ENCODE results near the gene OR4K1. TPM values are rescaled to one million over a fixed set of nuclear protein-coding genes. Genes with fewer than 3 reads are reported as not detected.
A peak's percentile ranks its signal among the peaks of the same experiment; 100 is the strongest.

Gene OR4K1
- total RNA-seq, 5 donors from 2014 or later (not counting 1 experiment from before 2014, with no cell fraction given): not detected

DNA sequence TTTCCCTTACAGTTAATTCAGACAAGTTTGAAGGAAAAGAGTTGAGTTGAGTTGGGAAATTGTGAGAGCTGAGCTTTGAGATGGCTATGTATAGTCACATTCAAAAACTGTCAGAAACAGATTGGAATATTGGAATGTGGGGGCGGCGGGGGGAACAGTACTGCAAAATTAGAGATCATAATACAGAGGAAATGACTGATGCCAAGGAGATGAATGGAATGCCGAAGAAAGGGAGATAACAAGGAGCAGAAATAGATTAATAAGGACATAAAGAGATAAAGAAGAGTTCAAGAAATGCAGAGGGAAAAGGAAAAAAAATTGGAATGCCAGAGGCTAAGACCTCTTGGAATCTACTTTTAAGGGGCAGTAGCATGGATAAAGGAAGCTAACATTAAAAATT lies 13.5 kb upstream of the OR4K1 start:
- no peaks in the 10 kb centered on the region for H3K4me1 ChIP-seq (ENCODE audit: control insufficient read depth in 1 of 2, extremely low read depth in 1 of 2, insufficient read depth in 2 of 2, low read length in 2 of 2)
- no peaks in the 10 kb centered on the region for H3K36me3 ChIP-seq (ENCODE audit: control insufficient read depth in 2 of 2, extremely low read depth in 1 of 2, insufficient read depth in 1 of 2, low read length in 1 of 2)
- DNase-seq: no peak
- 60% methylated on average over 3 of the region's 3 CpGs for WGBS (ENCODE audit: insufficient coverage)
- no peak overlapping the region for H3K4me3 Mint-ChIP-seq
- CTCF ChIA-PET: no interaction called here
- POLR2A ChIA-PET: no interaction called here
- H3K27ac Mint-ChIP-seq: no peak overlapping the region
- no peaks in the 10 kb centered on the region for H3K9me3 ChIP-seq
- peaks cover 0 to 7% (median 0%) of the 10 kb centered on the region in 3 donors for H3K9me3 Mint-ChIP-seq
- no peaks in the 10 kb centered on the region for H3K27me3 ChIP-seq (replicated peaks in 1 of 2; ENCODE audit: control insufficient read depth in 2 of 2, extremely low read depth in 1 of 2, insufficient read depth in 2 of 2, low read length in 1 of 2)
- no peak overlapping the region for H3K27ac ChIP-seq (ENCODE audit: low read length)
- no peaks in the 10 kb centered on the region for H3K4me1 Mint-ChIP-seq
- peaks cover 0 to 3% of the 10 kb centered on the region in 2 donors for H3K27me3 Mint-ChIP-seq
- no peak for ATAC-seq (replicated peaks in 1 of 4)
- H3K4me3 ChIP-seq (ENCODE audit: control insufficient read depth in 1 of 2, extremely low read depth in 1 of 2, low read length in 1 of 2): no peak overlapping the region
- H3K36me3 Mint-ChIP-seq: no peaks in the 10 kb centered on the region

DNA sequence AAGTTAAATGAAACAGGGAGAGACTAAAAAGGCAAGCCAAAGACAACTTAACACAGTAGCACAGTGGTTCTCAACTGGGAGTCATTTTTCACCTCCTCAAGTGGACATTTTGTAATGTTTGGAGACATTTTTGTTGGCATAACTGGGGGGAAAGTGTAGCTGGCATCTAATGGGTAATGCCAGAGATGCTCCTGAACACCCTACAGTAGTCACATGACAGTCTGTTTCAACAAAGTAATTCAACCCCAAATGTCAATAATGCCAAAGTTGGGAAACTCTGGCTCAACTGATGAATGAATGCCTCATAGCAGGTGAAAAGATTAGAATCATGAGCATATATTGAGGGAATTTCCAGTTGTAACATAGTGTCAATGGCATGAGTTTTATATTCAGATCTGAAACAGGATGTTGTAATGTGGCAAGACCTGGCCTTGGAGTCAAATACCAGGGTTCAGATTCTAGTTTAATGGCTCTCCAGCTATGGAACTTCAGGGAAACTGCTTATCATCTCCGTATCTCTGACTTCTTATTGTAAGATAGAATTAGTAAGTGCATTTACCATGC lies 12.7 kb upstream of the OR4K1 start:
- H3K27me3 Mint-ChIP-seq: peaks cover 0 to 2% of the 10 kb centered on the region in 2 donors
- no peak overlapping the region for H3K4me3 ChIP-seq (ENCODE audit: control insufficient read depth in 1 of 2, extremely low read depth in 1 of 2, low read length in 1 of 2)
- no peak overlapping the region for H3K27ac Mint-ChIP-seq
- no CpG with 5 or more reads among the region's 1 CpG for WGBS (ENCODE audit: insufficient coverage)
- H3K36me3 Mint-ChIP-seq: no peaks in the 10 kb centered on the region
- no peaks in the 10 kb centered on the region for H3K9me3 ChIP-seq
- H3K36me3 ChIP-seq (ENCODE audit: control insufficient read depth in 2 of 2, extremely low read depth in 1 of 2, insufficient read depth in 1 of 2, low read length in 1 of 2): no peaks in the 10 kb centered on the region
- H3K27me3 ChIP-seq (replicated peaks in 1 of 2; ENCODE audit: control insufficient read depth in 2 of 2, extremely low read depth in 1 of 2, insufficient read depth in 2 of 2, low read length in 1 of 2): no peaks in the 10 kb centered on the region
- ChIA-PET POLR2A (no interaction called here), CTCF (interaction anchor here in 1 of 2 donors (0.6 kb wide), 1 partner anchor 160 kb away, joined by 3 read pairs; no protein-coding TSS in a partner anchor)
- DNase-seq: no peak
- ATAC-seq (replicated peaks in 1 of 4): no peak
- no peak overlapping the region for H3K27ac ChIP-seq (ENCODE audit: low read length)
- no peaks in the 10 kb centered on the region for H3K4me1 Mint-ChIP-seq
- no peaks in the 10 kb centered on the region for H3K4me1 ChIP-seq (ENCODE audit: control insufficient read depth in 1 of 2, extremely low read depth in 1 of 2, insufficient read depth in 2 of 2, low read length in 2 of 2)
- H3K9me3 Mint-ChIP-seq: peaks cover 0 to 2% (median 0%) of the 10 kb centered on the region in 3 donors
- no peak overlapping the region for H3K4me3 Mint-ChIP-seq

DNA sequence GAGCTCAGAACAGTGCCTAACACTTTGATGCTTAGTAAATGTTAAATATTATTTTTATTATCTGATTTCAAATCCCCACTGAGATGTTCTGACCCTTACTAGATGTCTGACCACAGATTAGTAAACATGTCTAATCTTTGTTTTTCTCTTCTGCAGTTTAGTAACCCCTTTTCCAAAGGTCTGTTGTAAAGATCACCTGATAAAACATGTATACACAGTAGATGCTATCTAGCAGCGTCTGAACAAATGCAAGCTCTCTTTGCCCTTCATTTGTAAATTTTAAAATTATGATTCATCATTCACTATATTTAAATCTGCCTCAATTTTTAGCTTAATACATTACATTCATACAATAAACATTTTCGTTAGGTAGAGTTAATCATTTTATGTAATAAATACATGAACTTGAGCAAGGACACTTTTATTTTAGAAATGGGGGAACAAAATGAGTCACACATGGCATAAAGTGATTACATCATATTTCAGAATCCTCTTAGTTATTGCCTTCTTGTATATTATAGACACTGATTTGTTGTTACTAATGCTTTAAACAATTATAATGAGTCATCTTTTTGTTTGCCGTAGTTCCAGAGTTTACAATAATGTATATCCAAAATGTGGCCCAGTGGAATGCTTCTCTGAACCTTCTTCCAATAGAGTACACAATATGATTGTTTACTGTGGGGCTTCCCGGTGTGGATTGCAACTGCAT lies 12.0 kb upstream of the OR4K1 start:
- no peaks in the 10 kb centered on the region for H3K4me1 ChIP-seq (ENCODE audit: control insufficient read depth in 1 of 2, extremely low read depth in 1 of 2, insufficient read depth in 2 of 2, low read length in 2 of 2)
- H3K9me3 ChIP-seq: no peaks in the 10 kb centered on the region
- Mint-ChIP-seq H3K36me3 (no peaks in the 10 kb centered on the region), H3K27me3 (no peaks in the 10 kb centered on the region), H3K9me3 (no peaks in the 10 kb centered on the region), H3K4me1 (no peaks in the 10 kb centered on the region), H3K4me3 (no peak overlapping the region), H3K27ac (no peak overlapping the region)
- ATAC-seq (replicated peaks in 1 of 4) (no peak), DNase-seq (no peak)
- CTCF ChIA-PET: interaction anchor here (0.5 to 0.6 kb wide), 2 partner anchors 43 to 159 kb away, joined by 3 read pairs; no protein-coding TSS in a partner anchor
- no peaks in the 10 kb centered on the region for H3K36me3 ChIP-seq (ENCODE audit: control insufficient read depth in 2 of 2, extremely low read depth in 1 of 2, insufficient read depth in 1 of 2, low read length in 1 of 2)
- no CpG with 5 or more reads among the region's 4 CpGs for WGBS (ENCODE audit: insufficient coverage)
- POLR2A ChIA-PET: no interaction called here
- H3K27ac ChIP-seq (ENCODE audit: low read length): no peak overlapping the region
- H3K4me3 ChIP-seq (ENCODE audit: control insufficient read depth in 1 of 2, extremely low read depth in 1 of 2, low read length in 1 of 2): no peak overlapping the region
- no peaks in the 10 kb centered on the region for H3K27me3 ChIP-seq (replicated peaks in 1 of 2; ENCODE audit: control insufficient read depth in 2 of 2, extremely low read depth in 1 of 2, insufficient read depth in 2 of 2, low read length in 1 of 2)

DNA sequence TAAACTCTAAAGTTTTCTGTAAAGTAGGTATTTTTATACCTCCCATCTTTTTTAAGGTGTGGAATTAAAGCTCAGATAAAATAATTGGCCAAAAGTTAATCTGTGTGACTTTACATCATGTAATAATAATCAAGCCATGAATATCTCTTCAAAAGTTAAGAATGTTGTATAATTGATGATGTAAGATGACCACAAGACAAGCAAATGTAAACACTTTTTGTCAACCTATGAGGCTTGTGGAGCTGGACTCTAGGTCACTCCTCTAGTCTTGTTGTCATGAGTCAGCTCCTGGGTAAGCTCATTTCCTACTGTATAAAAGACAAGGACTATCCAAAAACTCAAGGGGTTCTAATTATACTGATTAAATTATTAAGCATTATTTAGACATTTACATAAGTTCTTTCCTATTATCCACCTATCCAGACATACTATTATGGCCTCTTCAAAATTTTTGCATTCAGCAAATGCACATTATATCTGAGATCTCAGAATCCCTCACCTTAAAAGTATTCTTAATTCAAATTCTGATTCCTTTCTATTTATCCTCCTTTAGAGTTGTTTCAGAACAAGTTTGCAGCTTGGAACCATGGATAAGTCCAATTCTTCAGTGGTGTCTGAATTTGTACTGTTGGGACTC lies 10.6 kb upstream of the OR4K1 start, which contains the start of gene OR4K5:
OR4K5 (plus strand) TSS at position 587 of the 637 bp plus-strand sequence; CDS start at position 587, 0 bp downstream.
- Mint-ChIP-seq H3K4me1 (no peaks in the 10 kb centered on the region), H3K9me3 (no peaks in the 10 kb centered on the region), H3K36me3 (no peaks in the 10 kb centered on the region), H3K27me3 (no peaks in the 10 kb centered on the region), H3K27ac (no peak within 1 kb of the TSS), H3K4me3 (no peak within 1 kb of the TSS)
- no peak within 1 kb of the TSS for H3K27ac ChIP-seq (ENCODE audit: low read length)
- DNase-seq (no peak), ATAC-seq (replicated peaks in 1 of 4) (no peak)
- no peaks in the 10 kb centered on the region for H3K27me3 ChIP-seq (replicated peaks in 1 of 2; ENCODE audit: control insufficient read depth in 2 of 2, extremely low read depth in 1 of 2, insufficient read depth in 2 of 2, low read length in 1 of 2)
- no peak within 1 kb of the TSS for H3K4me3 ChIP-seq (ENCODE audit: control insufficient read depth in 1 of 2, extremely low read depth in 1 of 2, low read length in 1 of 2)
- no peaks in the 10 kb centered on the region for H3K4me1 ChIP-seq (ENCODE audit: control insufficient read depth in 1 of 2, extremely low read depth in 1 of 2, insufficient read depth in 2 of 2, low read length in 2 of 2)
- CTCF ChIA-PET: no interaction called here
- no peaks in the 10 kb centered on the region for H3K9me3 ChIP-seq
- POLR2A ChIA-PET: no interaction called here
- no peaks in the 10 kb centered on the region for H3K36me3 ChIP-seq (ENCODE audit: control insufficient read depth in 2 of 2, extremely low read depth in 1 of 2, insufficient read depth in 1 of 2, low read length in 1 of 2)

DNA sequence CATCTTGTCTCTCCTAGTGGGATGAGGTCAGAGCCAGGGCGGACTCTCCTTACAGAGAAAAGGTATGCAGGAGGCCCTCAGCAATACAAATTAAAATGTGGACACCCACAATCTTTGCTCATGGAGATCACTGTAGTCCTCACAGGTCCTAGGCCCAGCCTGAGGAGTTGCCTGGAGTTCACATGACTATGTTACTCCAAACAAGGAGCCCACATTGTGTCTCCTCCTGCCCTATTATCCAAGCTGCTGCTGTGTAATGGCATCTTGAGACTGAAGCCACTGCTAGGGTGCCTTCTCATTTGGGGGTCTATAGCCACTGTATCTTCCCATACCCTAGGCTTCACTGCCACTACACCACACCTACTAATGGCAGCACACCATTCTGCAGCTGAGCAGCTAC lies 11.0 kb downstream of the OR4K1 start:
- Mint-ChIP-seq H3K27me3 (peaks cover 0 to 1% of the 10 kb centered on the region in 2 donors), H3K4me3 (no peak overlapping the region), H3K36me3 (no peaks in the 10 kb centered on the region), H3K27ac (no peak overlapping the region), H3K4me1 (no peaks in the 10 kb centered on the region), H3K9me3 (peaks cover 0 to 4% (median under 1%) of the 10 kb centered on the region in 3 donors)
- ChIA-PET POLR2A (interaction anchor here in 1 of 2 donors (0.9 kb wide), 1 partner anchor 183 kb away, joined by 3 read pairs; no protein-coding TSS in a partner anchor), CTCF (no interaction called here)
- Histone ChIP-seq H3K27ac (ENCODE audit: low read length) (no peak overlapping the region), H3K27me3 (replicated peaks in 1 of 2; ENCODE audit: control insufficient read depth in 2 of 2, extremely low read depth in 1 of 2, insufficient read depth in 2 of 2, low read length in 1 of 2) (no peaks in the 10 kb centered on the region), H3K9me3 (peaks cover 4% of the 10 kb centered on the region), H3K36me3 (ENCODE audit: control insufficient read depth in 2 of 2, extremely low read depth in 1 of 2, insufficient read depth in 1 of 2, low read length in 1 of 2) (no peaks in the 10 kb centered on the region), H3K4me1 (ENCODE audit: control insufficient read depth in 1 of 2, extremely low read depth in 1 of 2, insufficient read depth in 2 of 2, low read length in 2 of 2) (no peaks in the 10 kb centered on the region), H3K4me3 (ENCODE audit: control insufficient read depth in 1 of 2, extremely low read depth in 1 of 2, low read length in 1 of 2) (no peak overlapping the region)
- DNase-seq: no peak
- peak in 1 of 4 experiments; percentile 22 for ATAC-seq (replicated peaks in 1 of 4)
- 100% methylated on average over 1 of the region's 1 CpG for WGBS (ENCODE audit: insufficient coverage)

DNA sequence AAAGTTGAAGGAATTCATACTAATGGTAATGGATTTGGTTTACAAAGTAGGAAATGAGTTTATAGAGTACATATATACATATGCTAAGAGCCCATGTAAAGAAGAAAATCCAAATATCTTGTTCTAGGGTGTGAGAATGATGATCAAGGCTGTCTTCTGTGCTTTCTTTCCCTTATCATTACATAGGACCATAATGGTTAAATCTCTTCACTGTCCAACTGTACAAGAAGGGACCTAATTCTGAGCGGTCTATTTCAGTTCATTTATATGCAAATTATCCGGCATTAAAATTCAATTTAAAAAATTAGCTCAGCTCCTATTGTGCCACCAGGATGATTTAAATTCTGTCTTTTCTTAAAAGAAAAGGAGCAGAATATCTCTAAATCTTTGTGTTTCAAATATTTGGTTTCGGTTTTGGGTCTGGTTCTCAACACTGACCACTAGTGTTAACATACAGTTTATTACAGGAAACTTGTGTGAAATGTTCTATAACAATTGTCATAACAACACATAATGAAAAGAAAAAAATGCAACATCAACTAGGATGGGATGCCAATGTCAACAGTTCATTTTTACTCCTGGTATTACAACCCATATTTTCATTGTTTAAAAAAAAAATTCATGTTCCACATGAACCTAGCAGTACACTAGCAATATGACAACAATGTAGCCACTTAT lies 16.8 kb downstream of the OR4K1 start:
- Histone ChIP-seq H3K4me3 (ENCODE audit: control insufficient read depth in 1 of 2, extremely low read depth in 1 of 2, low read length in 1 of 2) (no peak overlapping the region), H3K9me3 (no peaks in the 10 kb centered on the region), H3K36me3 (ENCODE audit: control insufficient read depth in 2 of 2, extremely low read depth in 1 of 2, insufficient read depth in 1 of 2, low read length in 1 of 2) (no peaks in the 10 kb centered on the region), H3K27me3 (replicated peaks in 1 of 2; ENCODE audit: control insufficient read depth in 2 of 2, extremely low read depth in 1 of 2, insufficient read depth in 2 of 2, low read length in 1 of 2) (no peaks in the 10 kb centered on the region), H3K27ac (ENCODE audit: low read length) (no peak overlapping the region), H3K4me1 (ENCODE audit: control insufficient read depth in 1 of 2, extremely low read depth in 1 of 2, insufficient read depth in 2 of 2, low read length in 2 of 2) (no peaks in the 10 kb centered on the region)
- DNase-seq: no peak
- Mint-ChIP-seq H3K27ac (no peak overlapping the region), H3K27me3 (no peaks in the 10 kb centered on the region), H3K9me3 (peaks cover 0 to 7% (median 3%) of the 10 kb centered on the region in 3 donors), H3K4me3 (no peak overlapping the region), H3K36me3 (no peaks in the 10 kb centered on the region), H3K4me1 (peaks cover 0 to 4% (median 0%) of the 10 kb centered on the region in 3 donors)
- POLR2A ChIA-PET: no interaction called here
- no peak for ATAC-seq (replicated peaks in 1 of 4)
- WGBS (ENCODE audit: insufficient coverage): no CpG with 5 or more reads among the region's 3 CpGs
- CTCF ChIA-PET: no interaction called here

All from T-cell (primary cell).